Mammary epithelial cell (primary cell): ENCODE measurements around the gene ANTXR1.

ENCODE experiments used
- CTCF ChIP-seq, 2 donors: IDR thresholded peaks in 1 of 2; conservative IDR thresholded peaks in 1 of 2; 2 replicates each; pipeline ENCODE4 v1.5.1; 2011 to 2012; ENCODE audit warnings: inconsistent platforms in 2 of 2, low read length in 2 of 2, mild to moderate bottlenecking in 2 of 2, control low read depth in 1 of 2, low read depth in 1 of 2; ENCODE audit not compliant: insufficient read depth in 1 of 2; ENCODE audit errors: extremely low read depth in 1 of 2
- EZH2 ChIP-seq: IDR thresholded peaks from 2 replicates; pipeline ENCODE4 v1.6.1; 2012; ENCODE audit warnings: low read length, inconsistent platforms, borderline replicate concordance

GRCh38 chr2:69195706-69196105 is 182.7 kb downstream of the ANTXR1 start:
- no peak for TF ChIP-seq CTCF (conservative IDR thresholded peaks at IDR 0.05 in 1 of 2, IDR thresholded peaks at IDR 0.05 in 1 of 2; ENCODE audit: extremely low read depth in 1 of 2, insufficient read depth in 1 of 2, low read depth in 1 of 2, low read length in 2 of 2)
- no peak for TF ChIP-seq EZH2
